Suprapubic skin (tissue), 4 donors: ENCODE results near the gene EPB41L4A.

ENCODE experiments used
- EP300 ChIP-seq: sonication (generic); formaldehyde crosslinking; IDR thresholded peaks from one replicate; pipeline ENCODE4 v1.6.1; 2017; ENCODE audit warnings: antibody characterized with exemption
- POLR2A ChIP-seq, 2 donors: fragments of 450-650 bp; IDR thresholded peaks; one replicate each; pipeline ENCODE4 v1.6.1; 2017; ENCODE audit warnings: antibody characterized with exemption in 2 of 2, mild to moderate bottlenecking in 2 of 2, moderate library complexity in 2 of 2
- POLR2AphosphoS5 ChIP-seq, 3 donors: sonication (generic); formaldehyde crosslinking; IDR thresholded peaks; one replicate each; pipeline ENCODE4 v1.6.1; 2017; ENCODE audit warnings: antibody characterized with exemption in 3 of 3
- TF ChIP-seq, protein P1 (sequence below), 2 donors: fragments of 200-600 bp in 1 of 2; fragments of 450-650 bp in 1 of 2; sonication (generic) in 1 of 2; IDR thresholded peaks; one replicate each; pipeline ENCODE4 v1.5.1; 2016 to 2019; ENCODE audit warnings: antibody characterized with exemption in 2 of 2, mild to moderate bottlenecking in 1 of 2, moderate library complexity in 1 of 2

DNA sequence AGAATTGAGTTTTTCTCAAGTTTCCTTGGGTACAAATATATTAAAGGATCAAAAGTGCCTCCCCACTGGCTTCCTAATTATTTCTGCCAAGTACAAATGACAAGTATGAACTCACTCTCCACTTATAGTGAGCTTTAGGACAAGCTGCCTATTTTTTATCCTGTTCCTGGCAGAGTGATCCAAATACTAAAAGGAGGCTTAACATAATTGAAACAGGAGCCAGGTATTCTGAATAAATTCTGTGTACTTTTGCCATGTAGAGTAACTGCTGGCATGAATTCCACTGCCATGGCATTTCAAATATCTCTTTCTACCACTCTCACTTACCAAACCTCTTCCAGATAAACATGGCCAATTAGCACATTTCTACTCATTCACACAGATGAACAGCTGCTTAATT is 171.1 kb downstream of the EPB41L4A start:
- TF ChIP-seq EP300, result no peak
- TF ChIP-seq, protein P1, sequence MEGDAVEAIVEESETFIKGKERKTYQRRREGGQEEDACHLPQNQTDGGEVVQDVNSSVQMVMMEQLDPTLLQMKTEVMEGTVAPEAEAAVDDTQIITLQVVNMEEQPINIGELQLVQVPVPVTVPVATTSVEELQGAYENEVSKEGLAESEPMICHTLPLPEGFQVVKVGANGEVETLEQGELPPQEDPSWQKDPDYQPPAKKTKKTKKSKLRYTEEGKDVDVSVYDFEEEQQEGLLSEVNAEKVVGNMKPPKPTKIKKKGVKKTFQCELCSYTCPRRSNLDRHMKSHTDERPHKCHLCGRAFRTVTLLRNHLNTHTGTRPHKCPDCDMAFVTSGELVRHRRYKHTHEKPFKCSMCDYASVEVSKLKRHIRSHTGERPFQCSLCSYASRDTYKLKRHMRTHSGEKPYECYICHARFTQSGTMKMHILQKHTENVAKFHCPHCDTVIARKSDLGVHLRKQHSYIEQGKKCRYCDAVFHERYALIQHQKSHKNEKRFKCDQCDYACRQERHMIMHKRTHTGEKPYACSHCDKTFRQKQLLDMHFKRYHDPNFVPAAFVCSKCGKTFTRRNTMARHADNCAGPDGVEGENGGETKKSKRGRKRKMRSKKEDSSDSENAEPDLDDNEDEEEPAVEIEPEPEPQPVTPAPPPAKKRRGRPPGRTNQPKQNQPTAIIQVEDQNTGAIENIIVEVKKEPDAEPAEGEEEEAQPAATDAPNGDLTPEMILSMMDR (IDR thresholded peaks at IDR 0.05), result no peak
- no peak for TF ChIP-seq POLR2A (IDR thresholded peaks at IDR 0.05)
- TF ChIP-seq POLR2AphosphoS5 (IDR thresholded peaks at IDR 0.05), result no peak
